A673 (cell line): Measurements from ENCODE around the gene GUCD1.

Experiments
- CTCF ChIP-seq: fragments of 300-800, 200-600 bp; sonication (generic); conservative IDR thresholded peaks from 2 replicates; pipeline ENCODE4 v1.5.1; 2017; ENCODE audit warnings: low read depth, mild to moderate bottlenecking, antibody characterized with exemption, low read length, moderate library complexity, mixed read lengths
- EZH2 ChIP-seq: fragments of 200-600 bp; sonication (generic); IDR thresholded peaks from 2 replicates; pipeline ENCODE4 v1.6.1; 2017; ENCODE audit warnings: borderline replicate concordance, low read depth, mild to moderate bottlenecking, mixed read lengths, antibody characterized with exemption, low read length; ENCODE audit not compliant: poor library complexity, severe bottlenecking

DNA sequence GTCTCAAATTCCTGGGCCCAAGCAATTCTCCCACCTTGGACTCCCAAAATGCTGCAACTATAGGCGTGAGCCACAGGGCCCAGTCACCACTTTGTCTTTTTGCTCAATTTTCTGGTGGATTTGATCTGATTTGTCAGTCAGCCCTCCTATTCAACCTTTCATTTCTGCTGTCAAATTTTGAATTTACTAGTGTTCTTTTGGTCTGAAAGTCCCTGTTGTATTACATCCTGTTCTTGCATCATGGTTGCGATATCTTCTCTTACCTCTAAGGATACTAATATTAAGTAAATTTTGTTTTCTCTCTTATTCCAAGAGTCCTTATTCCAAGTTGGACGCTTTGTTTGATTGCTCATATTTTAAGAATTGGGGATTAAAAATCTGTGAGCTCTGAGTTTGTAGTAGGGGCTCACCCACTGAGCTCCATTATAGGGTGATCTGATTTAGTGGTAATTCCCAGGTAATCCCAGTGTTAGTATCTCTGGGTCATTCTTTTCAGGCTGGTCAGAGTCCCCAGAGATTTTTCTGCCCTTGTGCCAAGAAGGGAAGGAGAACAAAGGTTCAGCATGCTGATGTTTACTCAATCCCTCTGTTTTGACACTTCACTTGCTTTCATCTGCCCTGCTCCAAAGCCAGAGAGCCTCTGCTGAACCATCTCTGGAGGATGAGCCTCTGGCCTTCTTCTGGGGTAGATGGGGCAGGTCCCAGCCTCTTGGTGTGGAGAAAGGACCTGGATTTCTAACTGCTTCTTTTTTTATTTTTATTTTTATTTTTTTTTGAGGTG is 49.8 kb downstream of the GUCD1 start:
- no peak for TF ChIP-seq EZH2
- TF ChIP-seq CTCF: no peak
